HG03442 (cell line): ENCODE data around the gene PEPD.

Experiments
- ATAC-seq: cut with Tn5 transposase; IDR thresholded peaks from one replicate; pipeline ENCODE4 v1.9.1; 2021; ENCODE audit warnings: mild to moderate bottlenecking, moderate library complexity; ENCODE audit not compliant: unreplicated experiment

The PEPD gene

GRCh38 chr19:33427801-33428626 is 93.6 kb downstream of the PEPD start:
- no peak for ATAC-seq

- ATAC-seq: no peak
Observed at GRCh38 chr19:33426621-33427361, 94.8 kb downstream of the PEPD start.

- no peak for ATAC-seq
Observed at GRCh38 chr19:33424181-33424580, 97.4 kb downstream of the PEPD start.

GRCh38 chr19:33422369-33423180 is 99.0 kb downstream of the PEPD start:
- no peak for ATAC-seq

- no peak for ATAC-seq
Observed at GRCh38 chr19:33421368-33421767, 100.2 kb downstream of the PEPD start.

GRCh38 chr19:33420821-33421220 is 100.8 kb downstream of the PEPD start:
- ATAC-seq: no peak

- no peak for ATAC-seq
Observed at GRCh38 chr19:33419788-33420130, 101.8 kb downstream of the PEPD start.

- ATAC-seq: no peak
Observed at GRCh38 chr19:33418871-33419787, 102.5 kb downstream of the PEPD start.

- ATAC-seq: no peak
Observed at GRCh38 chr19:33418461-33418860, 103.1 kb downstream of the PEPD start.

- no peak for ATAC-seq
Observed at GRCh38 chr19:33417751-33418150, 103.8 kb downstream of the PEPD start.

- ATAC-seq: no peak
Observed at GRCh38 chr19:33416307-33417215, 105.0 kb downstream of the PEPD start.

GRCh38 chr19:33414667-33415605 is 106.7 kb downstream of the PEPD start:
- ATAC-seq: no peak

GRCh38 chr19:33413868-33414666 is 107.5 kb downstream of the PEPD start:
- no peak for ATAC-seq

GRCh38 chr19:33413426-33413725 is 108.2 kb downstream of the PEPD start:
- no peak for ATAC-seq

- no peak for ATAC-seq
Observed at GRCh38 chr19:33412601-33413425, 108.8 kb downstream of the PEPD start.

GRCh38 chr19:33411621-33412180 is 109.9 kb downstream of the PEPD start:
- no peak for ATAC-seq
